Neural crest cell (in vitro differentiated cells): ENCODE results near the gene GHRHR. TPM values are rescaled to one million over a fixed set of nuclear protein-coding genes. Genes with fewer than 3 reads are reported as not detected.

Experiments used
- DNase-seq: peaks from one replicate; pipeline ENCODE4 v3.0.0; 2021; ENCODE audit warnings: low read depth, mixed read lengths, low spot score
- H3K27ac Mint-ChIP-seq: one replicate; pipeline ENCODE4 v1.8.0; 2021; ENCODE audit warnings: mild to moderate bottlenecking, mixed read lengths; ENCODE audit not compliant: unreplicated experiment
- H3K27me3 Mint-ChIP-seq: 2 replicates; pipeline ENCODE4 v1.8.0; 2021; ENCODE audit warnings: low read depth, mild to moderate bottlenecking, mixed read lengths
- H3K36me3 Mint-ChIP-seq: 2 replicates; pipeline ENCODE4 v1.8.0; 2021; ENCODE audit warnings: low read depth, mild to moderate bottlenecking, mixed read lengths
- H3K4me1 Mint-ChIP-seq: 2 replicates; pipeline ENCODE4 v1.8.0; 2021; ENCODE audit warnings: mixed read lengths
- H3K4me3 Mint-ChIP-seq: one replicate; pipeline ENCODE4 v1.8.0; 2021; ENCODE audit warnings: mild to moderate bottlenecking, mixed read lengths
- H3K9me3 Mint-ChIP-seq: 2 replicates; pipeline ENCODE4 v1.8.0; 2021; ENCODE audit warnings: mixed read lengths
- total RNA-seq: library from RNA; stranded (reverse); gene quantifications from 2 replicates; pipeline ENCODE4 v1.2.1, GENCODE V29; 2021
- TF ChIP-seq, protein P1 (sequence below): fragments of 200-600 bp; sonication (generic); conservative IDR thresholded peaks from 2 replicates; pipeline ENCODE4 v1.5.0; 2021; ENCODE audit warnings: antibody characterized with exemption, mild to moderate bottlenecking

Gene GHRHR
- total RNA-seq, 1 donor from 2014 or later, result not detected

DNA sequence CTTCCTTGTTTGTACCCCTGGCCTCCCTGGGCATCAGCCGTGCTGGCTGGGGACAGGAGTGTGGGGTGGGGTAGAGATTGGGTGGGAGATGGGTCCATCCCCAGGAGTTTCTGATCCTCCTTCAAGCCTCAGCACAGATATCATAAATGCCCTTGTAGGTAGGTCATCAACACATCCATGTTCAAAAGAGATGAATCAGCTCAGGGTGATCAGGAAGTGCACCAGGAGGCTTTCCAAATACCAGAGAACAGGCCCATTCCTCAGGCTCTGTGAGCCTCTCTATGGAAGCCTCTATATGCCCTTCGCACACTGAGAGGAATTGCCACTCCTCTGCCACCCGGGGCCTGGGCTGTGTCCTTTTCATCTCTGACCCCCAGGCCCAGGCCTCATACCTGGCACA, 56.4 kb downstream of the GHRHR start:
- no peaks in the 10 kb centered on the region for H3K4me1 Mint-ChIP-seq
- H3K9me3 Mint-ChIP-seq, result no peaks in the 10 kb centered on the region
- H3K27ac Mint-ChIP-seq, result no peak overlapping the region
- H3K4me3 Mint-ChIP-seq, result no peak overlapping the region
- no peak for DNase-seq
- TF ChIP-seq, protein P1, sequence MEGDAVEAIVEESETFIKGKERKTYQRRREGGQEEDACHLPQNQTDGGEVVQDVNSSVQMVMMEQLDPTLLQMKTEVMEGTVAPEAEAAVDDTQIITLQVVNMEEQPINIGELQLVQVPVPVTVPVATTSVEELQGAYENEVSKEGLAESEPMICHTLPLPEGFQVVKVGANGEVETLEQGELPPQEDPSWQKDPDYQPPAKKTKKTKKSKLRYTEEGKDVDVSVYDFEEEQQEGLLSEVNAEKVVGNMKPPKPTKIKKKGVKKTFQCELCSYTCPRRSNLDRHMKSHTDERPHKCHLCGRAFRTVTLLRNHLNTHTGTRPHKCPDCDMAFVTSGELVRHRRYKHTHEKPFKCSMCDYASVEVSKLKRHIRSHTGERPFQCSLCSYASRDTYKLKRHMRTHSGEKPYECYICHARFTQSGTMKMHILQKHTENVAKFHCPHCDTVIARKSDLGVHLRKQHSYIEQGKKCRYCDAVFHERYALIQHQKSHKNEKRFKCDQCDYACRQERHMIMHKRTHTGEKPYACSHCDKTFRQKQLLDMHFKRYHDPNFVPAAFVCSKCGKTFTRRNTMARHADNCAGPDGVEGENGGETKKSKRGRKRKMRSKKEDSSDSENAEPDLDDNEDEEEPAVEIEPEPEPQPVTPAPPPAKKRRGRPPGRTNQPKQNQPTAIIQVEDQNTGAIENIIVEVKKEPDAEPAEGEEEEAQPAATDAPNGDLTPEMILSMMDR, result no peak
- H3K27me3 Mint-ChIP-seq, result peaks cover under 1% of the 10 kb centered on the region
- H3K36me3 Mint-ChIP-seq, result no peaks in the 10 kb centered on the region

- no peak overlapping the region for H3K27ac Mint-ChIP-seq
- H3K4me1 Mint-ChIP-seq, result no peaks in the 10 kb centered on the region
- H3K36me3 Mint-ChIP-seq, result no peaks in the 10 kb centered on the region
- H3K9me3 Mint-ChIP-seq, result no peaks in the 10 kb centered on the region
- H3K4me3 Mint-ChIP-seq, result no peak overlapping the region
- no peaks in the 10 kb centered on the region for H3K27me3 Mint-ChIP-seq
- TF ChIP-seq, protein P1, result no peak
- DNase-seq, result no peak
Measured at GRCh38 chr7:31020652-31021051, 56.9 kb downstream of the GHRHR start.

- no peaks in the 10 kb centered on the region for H3K36me3 Mint-ChIP-seq
- H3K4me3 Mint-ChIP-seq, result no peak overlapping the region
- H3K9me3 Mint-ChIP-seq, result no peaks in the 10 kb centered on the region
- DNase-seq, result no peak
- H3K27ac Mint-ChIP-seq, result no peak overlapping the region
- no peaks in the 10 kb centered on the region for H3K27me3 Mint-ChIP-seq
- H3K4me1 Mint-ChIP-seq, result peaks cover 11% of the 10 kb centered on the region
- TF ChIP-seq, protein P1, result no peak
Measured at GRCh38 chr7:31022117-31022516, 58.4 kb downstream of the GHRHR start.

GRCh38 chr7:31022726-31023125, 59.0 kb downstream of the GHRHR start:
- Mint-ChIP-seq H3K27ac (no peak overlapping the region), H3K36me3 (no peaks in the 10 kb centered on the region), H3K4me3 (no peak overlapping the region), H3K4me1 (peaks cover 16% of the 10 kb centered on the region), H3K27me3 (no peaks in the 10 kb centered on the region), H3K9me3 (no peaks in the 10 kb centered on the region)
- TF ChIP-seq, protein P1, result no peak
- DNase-seq, result no peak

DNA sequence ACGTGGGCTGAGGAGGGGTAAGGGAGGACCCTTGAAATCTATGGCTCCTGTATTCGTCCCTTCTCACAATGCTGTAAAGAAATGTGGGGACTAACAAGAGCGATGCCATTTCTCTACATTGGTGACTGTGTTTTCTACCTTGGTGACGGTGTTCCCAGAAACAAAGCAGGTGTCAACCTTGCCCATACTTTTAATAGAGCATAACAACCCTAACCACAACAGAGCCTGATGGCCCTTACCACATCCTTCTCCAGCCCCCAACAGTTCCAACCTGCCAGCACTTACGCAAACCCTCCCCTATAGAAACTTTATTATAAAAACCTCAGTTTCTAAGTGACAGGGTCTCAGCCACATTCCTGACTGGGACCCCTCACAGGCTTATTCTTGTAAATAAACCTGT, 60.1 kb downstream of the GHRHR start:
- H3K4me3 Mint-ChIP-seq, result no peak overlapping the region
- H3K9me3 Mint-ChIP-seq, result no peaks in the 10 kb centered on the region
- peaks cover 16% of the 10 kb centered on the region for H3K4me1 Mint-ChIP-seq
- H3K36me3 Mint-ChIP-seq, result no peaks in the 10 kb centered on the region
- no peaks in the 10 kb centered on the region for H3K27me3 Mint-ChIP-seq
- H3K27ac Mint-ChIP-seq, result no peak overlapping the region
- TF ChIP-seq, protein P1, result no peak
- no peak for DNase-seq
